ENCODE data around the gene KCNK3. TPM values are rescaled to one million over a fixed set of nuclear protein-coding genes. Genes with fewer than 3 reads are reported as not detected.

Gene KCNK3
- total and polyA plus RNA-seq, 4 donors: 6.7 to 29.9 (median 20.0) TPM

DNA sequence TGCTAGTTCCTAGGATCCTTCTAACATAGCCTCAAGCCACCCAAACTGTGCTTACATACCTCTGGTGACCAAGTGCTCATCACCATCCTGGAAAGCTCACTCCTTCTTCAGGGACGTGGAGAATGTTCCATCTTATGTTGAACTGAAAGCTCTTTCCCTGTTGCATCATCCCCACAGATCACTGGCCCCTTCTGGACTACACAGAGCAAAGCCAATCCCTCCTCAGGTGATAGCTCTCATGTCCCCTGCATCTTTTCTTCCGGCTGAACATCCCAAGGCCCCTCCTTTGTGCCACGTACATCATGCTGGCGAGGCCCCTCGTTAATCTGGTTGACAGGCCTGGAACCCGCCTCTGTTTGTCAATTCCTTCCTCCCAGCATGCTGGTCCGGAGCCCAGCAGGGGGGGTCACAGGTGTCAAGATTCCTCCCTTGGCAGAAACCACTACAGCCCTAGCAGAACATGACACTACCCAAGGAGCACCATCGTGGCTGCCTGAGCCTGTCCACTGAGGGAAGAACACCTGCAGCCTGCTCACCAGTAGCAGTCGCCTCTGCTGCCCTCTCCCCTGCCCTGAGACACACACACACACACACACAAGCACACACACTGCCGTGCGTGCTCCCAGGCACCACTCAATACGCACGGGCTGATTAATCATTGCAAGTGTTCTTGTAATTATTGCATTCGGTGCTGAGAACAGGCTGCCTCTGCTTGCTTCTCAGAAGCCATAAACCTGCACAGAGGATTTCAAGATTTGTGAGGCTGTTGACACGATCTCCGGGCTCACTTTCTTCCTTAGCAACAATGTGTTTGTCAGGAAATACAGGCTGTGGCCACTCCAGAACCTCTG lies 6.3 kb upstream of the KCNK3 start:
- H3K27ac ChIP-seq (ENCODE audit: low read depth in 1 of 2, low read length in 1 of 2): no peak overlapping the region
- DNase-seq: peak; percentile 57 to 72 (median 71)
- no peak for ATAC-seq (ENCODE audit: insufficient read depth, low FRiP score)
- no peaks in the 10 kb centered on the region for H3K9me3 ChIP-seq (ENCODE audit: control insufficient read depth in 4 of 4, insufficient read depth in 3 of 4, low read length in 3 of 4)
- H3K9ac ChIP-seq (ENCODE audit: insufficient read depth in 1 of 2, low read length in 2 of 2): peak overlapping the region in 1 of 2 donors; percentile 1
- H3K4me1 ChIP-seq (ENCODE audit: control insufficient read depth in 5 of 5, insufficient read depth in 5 of 5, low read length in 5 of 5): peaks cover 0 to 44% (median 17%) of the 10 kb centered on the region in 5 donors
- H3K36me3 ChIP-seq (ENCODE audit: control insufficient read depth in 4 of 4, insufficient read depth in 4 of 4, low read length in 4 of 4): no peaks in the 10 kb centered on the region
- WGBS, 2 donors: 17 to 19% methylated on average over 16 of the region's 16 CpGs
- no peak overlapping the region for H3K4me3 ChIP-seq
- TF ChIP-seq, protein P1, sequence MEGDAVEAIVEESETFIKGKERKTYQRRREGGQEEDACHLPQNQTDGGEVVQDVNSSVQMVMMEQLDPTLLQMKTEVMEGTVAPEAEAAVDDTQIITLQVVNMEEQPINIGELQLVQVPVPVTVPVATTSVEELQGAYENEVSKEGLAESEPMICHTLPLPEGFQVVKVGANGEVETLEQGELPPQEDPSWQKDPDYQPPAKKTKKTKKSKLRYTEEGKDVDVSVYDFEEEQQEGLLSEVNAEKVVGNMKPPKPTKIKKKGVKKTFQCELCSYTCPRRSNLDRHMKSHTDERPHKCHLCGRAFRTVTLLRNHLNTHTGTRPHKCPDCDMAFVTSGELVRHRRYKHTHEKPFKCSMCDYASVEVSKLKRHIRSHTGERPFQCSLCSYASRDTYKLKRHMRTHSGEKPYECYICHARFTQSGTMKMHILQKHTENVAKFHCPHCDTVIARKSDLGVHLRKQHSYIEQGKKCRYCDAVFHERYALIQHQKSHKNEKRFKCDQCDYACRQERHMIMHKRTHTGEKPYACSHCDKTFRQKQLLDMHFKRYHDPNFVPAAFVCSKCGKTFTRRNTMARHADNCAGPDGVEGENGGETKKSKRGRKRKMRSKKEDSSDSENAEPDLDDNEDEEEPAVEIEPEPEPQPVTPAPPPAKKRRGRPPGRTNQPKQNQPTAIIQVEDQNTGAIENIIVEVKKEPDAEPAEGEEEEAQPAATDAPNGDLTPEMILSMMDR (IDR thresholded peaks at IDR 0.05; ENCODE audit: control extremely low read depth, extremely low read depth): no peak
- H3K27me3 ChIP-seq (ENCODE audit: control insufficient read depth in 3 of 3, insufficient read depth in 3 of 3, low read length in 2 of 3): no peaks in the 10 kb centered on the region

DNA sequence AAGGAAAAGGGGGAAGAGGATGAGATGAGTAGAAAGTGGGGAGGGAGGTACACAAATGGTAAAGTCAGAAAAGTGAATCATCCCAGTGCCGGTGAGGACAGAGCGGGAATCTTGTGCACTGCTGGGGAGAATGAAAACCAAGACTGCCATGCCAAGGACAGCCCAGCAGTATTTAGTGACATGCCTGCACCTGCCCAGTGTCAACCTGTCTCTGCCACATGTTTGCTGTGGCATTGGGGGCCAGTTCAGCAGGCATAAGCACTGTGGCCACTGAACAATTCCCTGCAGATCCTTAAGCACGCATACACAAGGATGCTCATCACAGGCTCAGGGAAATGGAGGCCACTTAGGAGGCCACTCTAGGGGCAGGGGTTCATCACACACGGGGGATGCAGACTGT lies 5.2 kb upstream of the KCNK3 start:
- Histone ChIP-seq H3K9me3 (ENCODE audit: control insufficient read depth in 4 of 4, insufficient read depth in 3 of 4, low read length in 3 of 4) (no peaks in the 10 kb centered on the region), H3K9ac (ENCODE audit: insufficient read depth in 1 of 2, low read length in 2 of 2) (no peak overlapping the region), H3K27ac (ENCODE audit: low read depth in 1 of 2, low read length in 1 of 2) (no peak overlapping the region), H3K4me1 (ENCODE audit: control insufficient read depth in 5 of 5, insufficient read depth in 5 of 5, low read length in 5 of 5) (peaks cover 0 to 46% (median 27%) of the 10 kb centered on the region in 5 donors), H3K27me3 (ENCODE audit: control insufficient read depth in 3 of 3, insufficient read depth in 3 of 3, low read length in 2 of 3) (no peaks in the 10 kb centered on the region), H3K36me3 (ENCODE audit: control insufficient read depth in 4 of 4, insufficient read depth in 4 of 4, low read length in 4 of 4) (no peaks in the 10 kb centered on the region), H3K4me3 (no peak overlapping the region)
- ATAC-seq (ENCODE audit: insufficient read depth, low FRiP score): no peak
- 77 to 78% methylated on average over 4 of the region's 4 CpGs for WGBS, 2 donors
- TF ChIP-seq, protein P1 (IDR thresholded peaks at IDR 0.05; ENCODE audit: control extremely low read depth, extremely low read depth): no peak
- no peak for DNase-seq

DNA sequence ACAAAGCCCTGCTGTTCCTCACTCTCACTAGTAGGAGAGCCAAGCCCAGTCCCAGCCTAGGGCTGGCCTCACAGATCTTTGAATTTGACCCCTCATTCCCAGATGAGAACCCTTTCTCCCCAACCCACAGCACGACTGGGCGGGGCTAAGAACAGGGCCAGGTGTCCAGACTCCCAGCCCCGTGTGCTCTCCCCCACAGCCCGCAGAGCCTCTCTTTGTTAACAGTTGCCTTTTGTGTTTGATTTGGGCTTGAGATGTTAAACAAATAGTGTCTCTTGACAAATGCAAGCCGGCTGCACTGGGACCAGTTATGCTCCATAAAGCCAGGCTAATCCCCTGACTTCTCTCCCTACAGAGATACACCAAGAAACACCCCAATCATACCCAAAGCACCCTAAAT lies 4.7 kb upstream of the KCNK3 start:
- Histone ChIP-seq H3K36me3 (ENCODE audit: control insufficient read depth in 4 of 4, insufficient read depth in 4 of 4, low read length in 4 of 4) (no peaks in the 10 kb centered on the region), H3K9ac (ENCODE audit: insufficient read depth in 1 of 2, low read length in 2 of 2) (no peak overlapping the region), H3K9me3 (ENCODE audit: control insufficient read depth in 4 of 4, insufficient read depth in 3 of 4, low read length in 3 of 4) (no peaks in the 10 kb centered on the region), H3K4me3 (no peak overlapping the region), H3K27ac (ENCODE audit: low read depth in 1 of 2, low read length in 1 of 2) (no peak overlapping the region), H3K4me1 (ENCODE audit: control insufficient read depth in 5 of 5, insufficient read depth in 5 of 5, low read length in 5 of 5) (peaks cover 0 to 46% (median 27%) of the 10 kb centered on the region in 5 donors), H3K27me3 (ENCODE audit: control insufficient read depth in 3 of 3, insufficient read depth in 3 of 3, low read length in 2 of 3) (no peaks in the 10 kb centered on the region)
- TF ChIP-seq, protein P1 (IDR thresholded peaks at IDR 0.05; ENCODE audit: control extremely low read depth, extremely low read depth): no peak
- DNase-seq: peak; percentile 66 to 93 (median 91)
- 49 to 59% methylated on average over 5 of the region's 5 CpGs for WGBS, 2 donors
- no peak for ATAC-seq (ENCODE audit: insufficient read depth, low FRiP score)

Data from lung (tissue), 12 donors.